ENCODE results near the gene FAT1. TPM values are rescaled to one million over a fixed set of nuclear protein-coding genes. Genes with fewer than 3 reads are reported as not detected.

The FAT1 gene
- total and polyA plus RNA-seq, 9 of the 15 experiments (the other 6 are each of a cell fraction or from before 2014, with no cell fraction given): 6.0 to 38.4 (median 21.4) TPM

- no peak for TF ChIP-seq ZNF639 (CRISPR knock-in tag; conservative IDR thresholded peaks at IDR 0.05 in 1 of 2, IDR thresholded peaks at IDR 0.05 in 1 of 2)
- TF ChIP-seq HINFP (tag; conservative IDR thresholded peaks at IDR 0.05; ENCODE audit: low read depth): no peak
- TF ChIP-seq, protein P1, sequence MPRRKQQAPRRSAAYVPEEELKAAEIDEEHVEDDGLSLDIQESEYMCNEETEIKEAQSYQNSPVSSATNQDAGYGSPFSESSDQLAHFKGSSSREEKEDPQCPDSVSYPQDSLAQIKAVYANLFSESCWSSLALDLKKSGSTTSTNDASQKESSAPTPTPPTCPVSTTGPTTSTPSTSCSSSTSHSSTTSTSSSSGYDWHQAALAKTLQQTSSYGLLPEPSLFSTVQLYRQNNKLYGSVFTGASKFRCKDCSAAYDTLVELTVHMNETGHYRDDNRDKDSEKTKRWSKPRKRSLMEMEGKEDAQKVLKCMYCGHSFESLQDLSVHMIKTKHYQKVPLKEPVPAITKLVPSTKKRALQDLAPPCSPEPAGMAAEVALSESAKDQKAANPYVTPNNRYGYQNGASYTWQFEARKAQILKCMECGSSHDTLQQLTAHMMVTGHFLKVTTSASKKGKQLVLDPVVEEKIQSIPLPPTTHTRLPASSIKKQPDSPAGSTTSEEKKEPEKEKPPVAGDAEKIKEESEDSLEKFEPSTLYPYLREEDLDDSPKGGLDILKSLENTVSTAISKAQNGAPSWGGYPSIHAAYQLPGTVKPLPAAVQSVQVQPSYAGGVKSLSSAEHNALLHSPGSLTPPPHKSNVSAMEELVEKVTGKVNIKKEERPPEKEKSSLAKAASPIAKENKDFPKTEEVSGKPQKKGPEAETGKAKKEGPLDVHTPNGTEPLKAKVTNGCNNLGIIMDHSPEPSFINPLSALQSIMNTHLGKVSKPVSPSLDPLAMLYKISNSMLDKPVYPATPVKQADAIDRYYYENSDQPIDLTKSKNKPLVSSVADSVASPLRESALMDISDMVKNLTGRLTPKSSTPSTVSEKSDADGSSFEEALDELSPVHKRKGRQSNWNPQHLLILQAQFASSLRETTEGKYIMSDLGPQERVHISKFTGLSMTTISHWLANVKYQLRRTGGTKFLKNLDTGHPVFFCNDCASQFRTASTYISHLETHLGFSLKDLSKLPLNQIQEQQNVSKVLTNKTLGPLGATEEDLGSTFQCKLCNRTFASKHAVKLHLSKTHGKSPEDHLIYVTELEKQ (CRISPR knock-in tag; IDR thresholded peaks at IDR 0.05): no peak
- no peak for TF ChIP-seq BMI1 (IDR thresholded peaks at IDR 0.05; ENCODE audit: low read length)
- TF ChIP-seq E2F4 (CRISPR knock-in tag; IDR thresholded peaks at IDR 0.05; ENCODE audit: low read depth): no peak
- TF ChIP-seq ZNF311 (CRISPR knock-in tag; IDR thresholded peaks at IDR 0.05): no peak
- TF ChIP-seq GTF2F1 (IDR thresholded peaks at IDR 0.05; ENCODE audit: low read depth, low read length): no peak
- no peak for TF ChIP-seq ZNF121 (CRISPR knock-in tag; conservative IDR thresholded peaks at IDR 0.05)
- TF ChIP-seq FOXJ3 (CRISPR knock-in tag; IDR thresholded peaks at IDR 0.05): no peak
- peak; percentile 96 for TF ChIP-seq ZBTB1 (CRISPR knock-in tag; IDR thresholded peaks at IDR 0.05; ENCODE audit: borderline replicate concordance, low read depth)
- no peak for TF ChIP-seq ZNF395 (CRISPR knock-in tag; IDR thresholded peaks at IDR 0.05)
- TF ChIP-seq POLR3G (IDR thresholded peaks at IDR 0.05; ENCODE audit: extremely low read depth, insufficient read length, insufficient replicate concordance): no peak
- TF ChIP-seq CSDE1 (IDR thresholded peaks at IDR 0.05): no peak
- TF ChIP-seq KLF6 (CRISPR knock-in tag; IDR thresholded peaks at IDR 0.05; ENCODE audit: borderline replicate concordance): no peak
- TF ChIP-seq CCNT2 (IDR thresholded peaks at IDR 0.05; ENCODE audit: borderline replicate concordance, extremely low read depth, insufficient read length, low read depth, low read length): peak; percentile 39
- TF ChIP-seq CCAR2 (IDR thresholded peaks at IDR 0.05; ENCODE audit: low read depth, low read length): no peak
- no peak for TF ChIP-seq ZNF589 (CRISPR knock-in tag; IDR thresholded peaks at IDR 0.05; ENCODE audit: low read depth)
- TF ChIP-seq HDGF (IDR thresholded peaks at IDR 0.05): no peak
These were observed 2.9 kb upstream of the FAT1 start (continued) for GRCh38 chr4:186726426-186727168.
